ENCODE results near the gene MUCL3.

DNA sequence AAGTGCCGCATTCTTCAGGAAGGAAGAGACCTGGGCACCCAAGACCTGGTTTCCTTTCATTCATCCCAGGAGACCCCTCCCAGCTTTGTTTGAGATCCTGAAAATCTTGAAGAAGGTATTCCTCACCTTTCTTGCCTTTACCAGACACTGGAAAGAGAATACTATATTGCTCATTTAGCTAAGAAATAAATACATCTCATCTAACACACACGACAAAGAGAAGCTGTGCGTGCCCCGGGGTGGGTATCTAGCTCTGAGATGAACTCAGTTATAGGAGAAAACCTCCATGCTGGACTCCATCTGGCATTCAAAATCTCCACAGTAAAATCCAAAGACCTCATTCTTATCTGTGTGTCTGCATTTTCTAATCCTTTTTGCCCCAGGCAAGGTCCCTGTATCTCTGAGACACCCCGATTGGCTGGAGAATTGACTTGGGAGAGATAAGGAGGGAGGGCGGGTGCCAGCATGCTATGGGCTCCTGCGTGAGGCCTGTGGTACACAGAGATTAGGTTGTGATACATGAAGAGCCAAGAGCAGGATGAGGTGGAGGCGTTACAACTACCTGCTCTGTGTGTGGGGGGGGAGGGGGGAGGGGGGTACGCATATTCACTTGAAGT lies 47.5 kb downstream of the MUCL3 start:
- TF ChIP-seq CTCF (IDR thresholded peaks at IDR 0.05) (no peak), EP300 (IDR thresholded peaks at IDR 0.05) (no peak), POLR2A (IDR thresholded peaks at IDR 0.05; ENCODE audit: low read depth) (no peak)
